GM18868 (cell line): ENCODE results near the gene BNIP5.

Source experiments
- ATAC-seq: cut with Tn5 transposase; IDR thresholded peaks from one replicate; pipeline ENCODE4 v1.9.1; 2021; ENCODE audit warnings: mild to moderate bottlenecking, moderate library complexity; ENCODE audit not compliant: unreplicated experiment

BNIP5 gene

GRCh38 chr6:36326356-36326995 lies 10.2 kb downstream of the BNIP5 start:
- no peak for ATAC-seq

- no peak for ATAC-seq
Measured at GRCh38 chr6:36324715-36325114, 12.0 kb downstream of the BNIP5 start.

- no peak for ATAC-seq
Measured at GRCh38 chr6:36324191-36324590, 12.5 kb downstream of the BNIP5 start.

- ATAC-seq: no peak
Measured at GRCh38 chr6:36323062-36323461, 13.6 kb downstream of the BNIP5 start.

- ATAC-seq: no peak
Measured at GRCh38 chr6:36322591-36322990, 14.1 kb downstream of the BNIP5 start.

- ATAC-seq: no peak
Measured at GRCh38 chr6:36320475-36320874, 16.2 kb downstream of the BNIP5 start.

- no peak for ATAC-seq
Measured at GRCh38 chr6:36319821-36320220, 16.9 kb downstream of the BNIP5 start.

- ATAC-seq: no peak
Measured at GRCh38 chr6:36319436-36319762, 17.3 kb downstream of the BNIP5 start.

GRCh38 chr6:36318690-36319435 lies 17.8 kb downstream of the BNIP5 start:
- ATAC-seq: no peak

- ATAC-seq: no peak
Measured at GRCh38 chr6:36317623-36318022, 19.1 kb downstream of the BNIP5 start.

- no peak for ATAC-seq
Measured at GRCh38 chr6:36315921-36316320, 20.8 kb downstream of the BNIP5 start.

GRCh38 chr6:36314221-36315014 lies 22.3 kb downstream of the BNIP5 start:
- ATAC-seq: no peak

GRCh38 chr6:36313649-36313936 lies 23.1 kb downstream of the BNIP5 start:
- ATAC-seq: no peak

GRCh38 chr6:36312854-36313648 lies 23.6 kb downstream of the BNIP5 start:
- peak; percentile 69 for ATAC-seq

- no peak for ATAC-seq
Measured at GRCh38 chr6:36309900-36310299, 26.8 kb downstream of the BNIP5 start.

- ATAC-seq: no peak
Measured at GRCh38 chr6:36309203-36309602, 27.5 kb downstream of the BNIP5 start.

GRCh38 chr6:36308514-36308913 lies 28.2 kb downstream of the BNIP5 start:
- ATAC-seq: no peak

- ATAC-seq: no peak
Measured at GRCh38 chr6:36306375-36306774, 30.3 kb downstream of the BNIP5 start.

- no peak for ATAC-seq
Measured at GRCh38 chr6:36305885-36306284, 30.8 kb downstream of the BNIP5 start.

- peak; percentile 69 for ATAC-seq
Measured at GRCh38 chr6:36302227-36302976, 34.3 kb downstream of the BNIP5 start.

GRCh38 chr6:36301781-36302180 lies 34.9 kb downstream of the BNIP5 start:
- ATAC-seq: no peak
